Inflammatory macrophage treated with lipopolysaccharide for 1 hour (primary cell): ENCODE data around the gene CDHR2.

Source experiments
- DNase-seq, 2 donors: peaks; one replicate each; pipeline ENCODE4 v3.0.0-alpha.2; 2020 to 2022

CDHR2 gene

DNA sequence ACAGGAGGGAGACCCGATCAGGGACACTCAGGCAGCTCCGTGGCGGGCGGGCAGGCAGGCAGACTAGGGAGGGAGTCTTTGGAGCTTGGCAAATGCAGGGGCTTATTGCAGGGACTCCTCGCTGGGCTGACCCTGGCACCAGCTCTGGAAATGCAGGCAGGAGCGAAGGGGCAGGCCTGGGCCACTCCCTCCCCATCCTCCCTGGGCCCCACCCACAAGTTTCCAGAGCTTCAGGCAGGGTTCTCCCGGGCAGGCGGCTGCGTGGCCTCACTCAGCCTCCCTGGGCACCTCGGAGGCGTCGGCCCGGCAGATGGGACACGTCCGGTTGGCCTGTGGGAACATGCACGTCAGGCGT, 20.4 kb upstream of the CDHR2 start:
- DNase-seq: no peak

GRCh38 chr5:176529116-176529740, 19.9 kb upstream of the CDHR2 start:
- DNase-seq: no peak

- no peak for DNase-seq
Observed at GRCh38 chr5:176529741-176530141, 19.4 kb upstream of the CDHR2 start.

GRCh38 chr5:176530393-176530982, 18.7 kb upstream of the CDHR2 start:
- no peak for DNase-seq

- no peak for DNase-seq
Observed at GRCh38 chr5:176530983-176531901, 17.9 kb upstream of the CDHR2 start.

DNA sequence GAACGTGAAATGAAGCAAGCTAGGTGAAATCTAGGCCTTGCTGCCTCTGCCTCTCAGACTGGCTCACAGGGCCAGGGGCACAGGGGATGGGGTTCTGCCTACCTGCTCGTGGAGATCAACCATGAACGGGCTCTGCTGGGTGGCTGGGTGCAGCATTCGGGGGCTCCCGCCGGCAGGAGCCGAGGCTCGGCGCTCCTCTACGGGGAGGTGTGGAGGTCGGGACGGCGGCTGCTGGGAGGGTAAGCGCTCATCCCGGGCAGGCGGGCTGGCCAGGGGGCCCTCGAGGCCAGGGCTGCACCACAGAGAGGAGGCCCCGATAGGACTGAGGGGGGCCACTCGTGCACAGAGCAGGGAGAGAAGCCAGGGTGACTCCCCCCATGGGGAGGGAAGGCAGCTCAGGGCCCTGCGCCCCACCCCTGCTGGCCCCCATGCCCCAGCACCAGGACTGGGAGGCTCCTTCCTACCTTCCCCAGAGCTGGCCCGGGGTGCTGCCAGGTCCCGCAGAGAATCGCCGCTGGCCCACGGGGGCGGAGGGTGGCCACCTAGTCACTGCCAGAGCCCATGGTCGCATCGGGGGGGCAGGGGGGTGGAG, 17.1 kb upstream of the CDHR2 start:
- no peak for DNase-seq

DNA sequence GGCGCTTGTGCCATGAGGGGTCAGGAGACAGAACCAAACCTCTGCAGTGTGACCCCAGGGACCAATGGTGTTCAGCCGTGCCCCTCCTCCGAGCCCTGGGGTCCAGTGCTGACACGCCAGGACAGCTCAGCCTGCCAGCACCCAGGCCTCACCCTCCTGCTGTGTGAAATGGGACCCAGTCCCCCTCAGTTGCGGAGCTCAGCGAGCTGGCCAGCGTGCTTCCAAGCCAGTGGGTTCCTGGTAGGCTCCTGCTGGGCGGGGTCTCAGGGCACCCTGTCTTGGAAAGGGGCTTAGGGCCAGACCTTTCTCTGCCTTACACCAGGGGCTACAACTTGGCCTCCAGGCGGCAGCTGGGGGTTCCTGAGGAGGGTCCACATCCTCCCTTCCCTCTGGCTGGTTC, 16.3 kb upstream of the CDHR2 start:
- no peak for DNase-seq

DNA sequence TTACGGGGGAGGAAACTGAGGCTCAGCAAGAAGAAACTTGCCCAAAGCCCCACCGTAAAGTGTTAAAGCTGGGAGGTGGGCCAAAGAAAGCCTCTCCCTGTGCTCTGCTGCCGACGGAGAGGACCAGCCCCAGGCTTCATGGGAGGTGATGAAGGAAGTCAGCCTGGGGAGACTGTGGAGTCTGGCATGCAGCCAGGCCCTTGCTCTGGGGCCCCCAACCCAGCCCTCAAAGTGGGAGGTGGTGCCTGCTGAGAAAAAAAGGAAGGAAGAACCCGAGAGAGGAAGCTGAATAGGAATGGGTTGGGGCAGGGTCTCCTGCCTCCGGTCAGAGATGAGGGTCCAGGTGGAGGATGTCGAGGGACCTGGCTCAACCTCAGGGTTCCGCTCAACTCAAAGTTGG, 15.8 kb upstream of the CDHR2 start:
- no peak for DNase-seq

GRCh38 chr5:176533894-176534611, 15.1 kb upstream of the CDHR2 start:
- no peak for DNase-seq

DNA sequence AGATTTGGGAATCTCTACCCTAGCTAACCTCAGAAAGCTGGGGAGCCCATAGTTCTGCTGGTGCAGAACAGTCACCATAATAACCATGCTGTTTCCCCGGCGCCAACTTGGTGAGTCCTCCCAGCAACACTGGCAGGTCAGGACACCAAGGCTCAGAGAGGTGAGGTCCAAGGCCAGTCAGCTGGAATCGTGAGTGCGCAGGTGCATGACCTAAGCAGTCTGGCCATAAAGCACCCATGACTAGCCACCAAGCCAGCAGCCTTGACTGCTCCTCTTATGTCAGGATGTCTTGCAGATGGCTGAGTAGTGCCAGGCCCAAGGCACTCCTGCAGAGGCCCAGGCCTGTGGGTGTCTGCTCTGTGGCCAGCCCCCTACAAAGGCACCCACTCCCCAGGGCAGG, 14.5 kb upstream of the CDHR2 start:
- DNase-seq: no peak

GRCh38 chr5:176535101-176535663, 14.0 kb upstream of the CDHR2 start:
- peak; percentile 72 to 82 for DNase-seq

- DNase-seq: no peak
Observed at GRCh38 chr5:176535664-176536131, 13.4 kb upstream of the CDHR2 start.

GRCh38 chr5:176536132-176536901, 12.8 kb upstream of the CDHR2 start:
- peak; percentile 66 to 67 for DNase-seq

- peak; percentile 93 to 95 for DNase-seq
Observed at GRCh38 chr5:176536902-176537553, 12.1 kb upstream of the CDHR2 start, which contains the start of gene RNF44. Gene RNF44 (minus strand): TSS chr5:176537402. CDS start chr5:176532472, 4,930 bp downstream.

DNA sequence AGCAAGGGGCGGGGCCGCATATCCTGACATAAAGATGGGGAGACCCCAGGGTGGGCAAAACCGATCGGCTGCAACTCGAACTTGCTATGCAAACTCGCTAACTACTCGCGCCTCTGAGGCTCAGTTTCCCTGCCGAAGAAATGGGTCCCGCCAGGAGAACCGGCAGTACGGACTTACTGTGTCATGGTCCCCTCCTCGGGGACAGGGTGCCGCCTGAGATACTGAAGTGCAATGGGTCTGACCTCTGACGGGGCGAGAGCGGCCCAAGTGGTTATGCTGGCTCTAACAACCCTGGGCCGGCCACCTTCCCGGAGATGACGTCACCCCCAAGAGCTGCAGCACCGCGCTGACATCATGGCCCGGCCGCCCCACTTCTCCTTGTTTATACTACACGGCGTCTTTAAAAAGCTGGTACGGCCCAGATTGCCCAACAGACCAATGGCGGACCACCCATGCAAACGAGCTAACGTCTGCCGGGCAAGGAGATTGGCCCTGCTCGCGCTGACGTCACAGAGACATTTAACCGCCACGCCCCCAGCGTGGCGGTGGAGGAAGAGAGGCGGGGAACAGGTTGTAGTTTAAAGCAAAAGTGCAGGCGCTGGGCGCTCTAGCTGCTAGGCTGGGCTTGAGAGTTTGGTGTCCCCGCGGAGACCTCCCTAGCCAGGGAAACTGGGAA, 11.4 kb upstream of the CDHR2 start:
- DNase-seq: peak; percentile 98 to 99

DNA sequence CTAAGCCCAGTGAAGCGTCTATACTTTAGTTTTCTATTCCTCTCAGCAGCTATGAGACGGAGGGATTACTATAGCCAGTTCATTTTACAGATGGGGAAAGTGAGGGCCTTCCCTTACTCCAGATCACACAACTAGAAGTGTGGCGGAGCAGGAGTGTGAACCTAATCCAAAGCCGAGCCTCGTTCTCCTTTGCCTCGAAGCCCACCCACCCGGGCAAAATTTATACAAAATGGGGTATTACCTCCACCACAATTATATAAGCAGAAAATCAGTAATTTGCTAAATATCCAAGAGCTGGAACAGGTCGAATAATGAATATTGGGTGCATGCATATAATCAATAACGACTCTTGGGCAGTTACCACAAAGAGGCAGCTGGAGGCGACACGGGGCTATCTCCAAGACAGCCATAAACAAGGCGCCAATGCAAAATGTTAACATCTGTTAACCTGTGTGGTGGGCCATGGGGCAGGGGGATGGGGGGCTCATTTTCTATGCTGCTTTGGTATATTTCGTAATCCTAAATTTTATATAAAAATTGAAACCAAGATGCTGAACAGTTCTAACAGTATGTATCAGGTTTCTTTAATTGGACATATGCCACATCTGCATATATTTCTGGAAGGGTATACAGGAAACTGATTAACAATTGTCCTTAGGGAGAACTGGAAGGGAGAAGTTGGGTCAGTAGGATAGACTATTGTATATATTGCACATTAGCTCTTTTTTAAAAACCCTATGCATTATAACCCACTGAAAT, 10.7 kb upstream of the CDHR2 start:
- no peak for DNase-seq

DNA sequence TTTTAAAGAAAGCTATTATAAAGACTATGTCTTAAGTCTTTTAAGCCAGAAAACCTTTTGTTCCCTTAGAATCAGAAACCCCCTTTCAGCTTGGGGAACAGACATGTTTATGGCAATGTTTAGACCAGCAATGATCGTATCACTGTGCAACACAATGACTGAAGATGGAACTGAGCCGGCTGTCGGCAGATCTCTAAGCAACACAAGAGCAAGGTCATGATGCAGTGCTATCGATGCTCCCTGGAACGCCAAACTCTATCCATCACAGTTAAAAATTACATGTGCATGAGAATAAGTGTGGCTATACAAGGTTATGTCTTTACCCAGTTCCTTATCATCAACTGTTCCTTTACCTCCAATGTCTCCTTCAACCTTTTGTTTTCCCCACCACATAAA, 10.2 kb upstream of the CDHR2 start:
- no peak for DNase-seq

DNA sequence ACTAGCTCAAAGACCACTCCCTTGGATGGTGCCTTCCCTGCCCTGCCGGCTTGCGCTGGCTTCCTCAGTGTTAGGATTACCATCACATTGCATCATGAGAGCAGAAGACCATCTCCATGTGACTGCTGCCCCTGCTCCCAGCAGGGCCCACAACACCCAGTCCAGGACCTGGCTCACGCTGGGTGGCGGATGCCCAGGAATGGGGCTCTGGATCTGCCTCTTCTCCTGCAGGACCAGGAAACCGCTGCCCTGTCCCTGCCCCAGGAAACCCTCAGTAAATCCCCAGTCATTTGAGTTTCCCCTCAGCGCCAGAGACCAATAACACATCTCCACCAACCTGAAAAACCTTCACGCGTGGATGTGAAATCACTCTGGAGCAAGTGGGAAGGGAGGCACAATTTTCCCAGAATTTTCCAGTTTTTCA, 8.7 kb upstream of the CDHR2 start:
- DNase-seq: no peak

DNA sequence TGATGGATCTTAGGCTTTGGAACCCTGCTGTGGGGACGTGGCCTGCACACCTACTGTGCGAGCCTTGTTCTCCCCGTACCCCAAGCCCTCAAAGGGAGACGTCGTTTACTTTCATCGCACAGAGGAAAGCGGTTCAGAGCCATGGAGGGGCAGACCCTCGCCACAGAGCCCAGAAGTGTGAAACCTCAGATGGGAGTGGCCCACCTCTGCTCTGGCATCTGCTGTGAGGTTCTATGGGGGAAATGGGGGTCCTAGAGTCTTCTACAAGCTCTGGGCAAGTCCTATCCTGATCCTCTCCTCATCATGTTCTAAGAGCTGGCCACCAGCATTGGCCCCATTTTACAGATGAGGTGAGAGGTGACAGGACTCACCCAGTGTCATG, 8.2 kb upstream of the CDHR2 start:
- no peak for DNase-seq
